ENCODE data around the gene KLHDC10.

KLHDC10 gene

GRCh38 chr7:130129011-130129411 is 58.7 kb downstream of the KLHDC10 start:
- Histone ChIP-seq H3K27me3 (ENCODE audit: insufficient read depth, low read depth) (no peaks in the 10 kb centered on the region), H3K9ac (no peak overlapping the region), H2AFZ (ENCODE audit: low read depth) (no peak overlapping the region), H4K20me1 (ENCODE audit: insufficient read depth) (no peaks in the 10 kb centered on the region), H3K4me2 (no peak overlapping the region), H3K4me3 (IDR thresholded peaks at IDR 0.05; ENCODE audit: insufficient read depth, low read depth, low read length) (no peak overlapping the region), H3K4me1 (ENCODE audit: low read depth, poor library complexity, severe bottlenecking) (no peaks in the 10 kb centered on the region), H3K27ac (no peak overlapping the region), H3K36me3 (ENCODE audit: insufficient read depth) (no peaks in the 10 kb centered on the region), H3K79me2 (ENCODE audit: insufficient read depth, low read depth) (no peaks in the 10 kb centered on the region)
- TF ChIP-seq, protein P1, sequence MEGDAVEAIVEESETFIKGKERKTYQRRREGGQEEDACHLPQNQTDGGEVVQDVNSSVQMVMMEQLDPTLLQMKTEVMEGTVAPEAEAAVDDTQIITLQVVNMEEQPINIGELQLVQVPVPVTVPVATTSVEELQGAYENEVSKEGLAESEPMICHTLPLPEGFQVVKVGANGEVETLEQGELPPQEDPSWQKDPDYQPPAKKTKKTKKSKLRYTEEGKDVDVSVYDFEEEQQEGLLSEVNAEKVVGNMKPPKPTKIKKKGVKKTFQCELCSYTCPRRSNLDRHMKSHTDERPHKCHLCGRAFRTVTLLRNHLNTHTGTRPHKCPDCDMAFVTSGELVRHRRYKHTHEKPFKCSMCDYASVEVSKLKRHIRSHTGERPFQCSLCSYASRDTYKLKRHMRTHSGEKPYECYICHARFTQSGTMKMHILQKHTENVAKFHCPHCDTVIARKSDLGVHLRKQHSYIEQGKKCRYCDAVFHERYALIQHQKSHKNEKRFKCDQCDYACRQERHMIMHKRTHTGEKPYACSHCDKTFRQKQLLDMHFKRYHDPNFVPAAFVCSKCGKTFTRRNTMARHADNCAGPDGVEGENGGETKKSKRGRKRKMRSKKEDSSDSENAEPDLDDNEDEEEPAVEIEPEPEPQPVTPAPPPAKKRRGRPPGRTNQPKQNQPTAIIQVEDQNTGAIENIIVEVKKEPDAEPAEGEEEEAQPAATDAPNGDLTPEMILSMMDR (conservative IDR thresholded peaks at IDR 0.05; ENCODE audit: low read depth, low read length) = no peak

DNA sequence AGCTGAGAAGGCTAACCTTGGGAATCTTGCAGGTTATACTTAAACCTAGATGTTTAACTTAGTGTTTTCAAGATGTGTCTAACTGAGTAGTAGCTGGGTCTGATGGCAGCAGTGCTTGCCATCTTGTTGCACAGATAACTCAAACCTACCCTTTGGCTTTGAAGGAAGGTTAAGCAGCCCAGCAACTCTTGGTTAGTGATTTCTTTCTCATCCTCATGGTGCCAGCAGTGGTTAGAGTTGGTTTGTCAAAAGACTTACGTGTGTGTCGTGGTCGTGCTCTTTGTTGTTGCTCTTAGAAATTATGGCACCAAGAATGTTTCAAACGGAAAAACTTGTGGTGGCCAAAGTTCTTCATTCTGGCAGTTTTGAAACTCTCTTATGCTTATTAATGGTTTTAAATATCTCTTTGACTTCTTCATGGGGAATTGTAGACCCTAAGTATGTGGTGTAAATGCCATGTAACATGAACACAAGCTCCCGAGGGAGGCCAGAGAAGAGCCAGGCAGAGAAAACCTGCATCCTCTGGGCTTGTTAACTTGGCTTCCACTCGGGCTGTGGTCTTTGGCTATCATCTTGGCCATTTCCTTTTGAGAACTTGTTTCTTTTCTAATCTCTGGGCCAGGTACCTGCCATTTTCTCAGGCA is 61.0 kb downstream of the KLHDC10 start:
- Histone ChIP-seq H3K27ac (no peak overlapping the region), H3K79me2 (ENCODE audit: insufficient read depth, low read depth) (no peaks in the 10 kb centered on the region), H3K36me3 (ENCODE audit: insufficient read depth) (no peaks in the 10 kb centered on the region), H4K20me1 (ENCODE audit: insufficient read depth) (no peaks in the 10 kb centered on the region), H3K4me3 (IDR thresholded peaks at IDR 0.05; ENCODE audit: insufficient read depth, low read depth, low read length) (no peak overlapping the region), H3K4me1 (ENCODE audit: low read depth, poor library complexity, severe bottlenecking) (no peaks in the 10 kb centered on the region), H3K4me2 (no peak overlapping the region), H2AFZ (ENCODE audit: low read depth) (no peak overlapping the region), H3K27me3 (ENCODE audit: insufficient read depth, low read depth) (no peaks in the 10 kb centered on the region), H3K9ac (no peak overlapping the region)
- TF ChIP-seq, protein P1 (conservative IDR thresholded peaks at IDR 0.05; ENCODE audit: low read depth, low read length) = no peak

GRCh38 chr7:130131964-130132875 is 61.9 kb downstream of the KLHDC10 start:
- Histone ChIP-seq H3K4me2 (no peak overlapping the region), H3K79me2 (ENCODE audit: insufficient read depth, low read depth) (no peaks in the 10 kb centered on the region), H3K36me3 (ENCODE audit: insufficient read depth) (no peaks in the 10 kb centered on the region), H3K27me3 (ENCODE audit: insufficient read depth, low read depth) (no peaks in the 10 kb centered on the region), H3K4me3 (IDR thresholded peaks at IDR 0.05; ENCODE audit: insufficient read depth, low read depth, low read length) (no peak overlapping the region), H3K27ac (no peak overlapping the region), H3K9ac (no peak overlapping the region), H3K4me1 (ENCODE audit: low read depth, poor library complexity, severe bottlenecking) (no peaks in the 10 kb centered on the region), H2AFZ (ENCODE audit: low read depth) (no peak overlapping the region), H4K20me1 (ENCODE audit: insufficient read depth) (no peaks in the 10 kb centered on the region)
- TF ChIP-seq, protein P1 (conservative IDR thresholded peaks at IDR 0.05; ENCODE audit: low read depth, low read length) = no peak

DNA sequence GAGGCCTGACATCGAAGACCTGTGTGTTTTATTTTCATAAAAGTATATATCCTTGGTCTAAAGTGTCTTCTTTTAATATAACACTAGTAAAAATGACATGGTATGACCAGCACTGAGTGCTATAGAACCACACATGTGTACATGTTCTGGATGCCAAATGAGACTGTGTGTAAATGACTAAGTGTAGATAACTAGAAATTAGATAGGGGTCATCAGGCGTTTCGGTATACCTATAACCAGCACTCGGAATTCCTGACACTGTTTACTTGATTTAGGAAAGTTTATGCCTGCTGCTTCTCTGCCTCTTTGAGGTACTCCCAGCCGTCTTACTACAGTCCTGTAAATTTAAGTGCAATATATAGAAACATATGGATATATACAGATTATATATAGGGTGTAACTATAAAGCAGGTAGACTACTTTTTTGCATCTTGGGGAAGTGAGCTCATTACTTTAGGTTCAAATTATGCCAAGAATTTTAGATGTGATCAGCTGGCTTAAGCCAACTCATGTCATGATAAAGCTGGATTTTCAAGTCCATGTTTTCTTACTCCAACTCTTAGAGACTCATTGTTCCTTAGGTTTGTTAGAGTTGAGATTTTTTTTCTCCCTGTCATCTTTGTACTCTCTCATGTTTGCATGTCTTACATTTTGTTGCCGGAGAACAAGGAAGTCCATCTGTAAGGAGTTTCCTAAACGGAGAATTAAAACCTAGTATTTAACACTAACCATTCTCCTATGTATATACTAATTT is 62.9 kb downstream of the KLHDC10 start:
- no peak overlapping the region for H2AFZ ChIP-seq (ENCODE audit: low read depth)
- H3K4me1 ChIP-seq (ENCODE audit: low read depth, poor library complexity, severe bottlenecking) = no peaks in the 10 kb centered on the region
- no peak overlapping the region for H3K4me3 ChIP-seq (IDR thresholded peaks at IDR 0.05; ENCODE audit: insufficient read depth, low read depth, low read length)
- H3K4me2 ChIP-seq = no peak overlapping the region
- TF ChIP-seq, protein P1 (conservative IDR thresholded peaks at IDR 0.05; ENCODE audit: low read depth, low read length) = no peak
- no peak overlapping the region for H3K9ac ChIP-seq
- H4K20me1 ChIP-seq (ENCODE audit: insufficient read depth) = no peaks in the 10 kb centered on the region
- no peaks in the 10 kb centered on the region for H3K27me3 ChIP-seq (ENCODE audit: insufficient read depth, low read depth)
- no peaks in the 10 kb centered on the region for H3K36me3 ChIP-seq (ENCODE audit: insufficient read depth)
- H3K79me2 ChIP-seq (ENCODE audit: insufficient read depth, low read depth) = no peaks in the 10 kb centered on the region
- no peak overlapping the region for H3K27ac ChIP-seq
